ENCODE results near the gene IL32.

DNA sequence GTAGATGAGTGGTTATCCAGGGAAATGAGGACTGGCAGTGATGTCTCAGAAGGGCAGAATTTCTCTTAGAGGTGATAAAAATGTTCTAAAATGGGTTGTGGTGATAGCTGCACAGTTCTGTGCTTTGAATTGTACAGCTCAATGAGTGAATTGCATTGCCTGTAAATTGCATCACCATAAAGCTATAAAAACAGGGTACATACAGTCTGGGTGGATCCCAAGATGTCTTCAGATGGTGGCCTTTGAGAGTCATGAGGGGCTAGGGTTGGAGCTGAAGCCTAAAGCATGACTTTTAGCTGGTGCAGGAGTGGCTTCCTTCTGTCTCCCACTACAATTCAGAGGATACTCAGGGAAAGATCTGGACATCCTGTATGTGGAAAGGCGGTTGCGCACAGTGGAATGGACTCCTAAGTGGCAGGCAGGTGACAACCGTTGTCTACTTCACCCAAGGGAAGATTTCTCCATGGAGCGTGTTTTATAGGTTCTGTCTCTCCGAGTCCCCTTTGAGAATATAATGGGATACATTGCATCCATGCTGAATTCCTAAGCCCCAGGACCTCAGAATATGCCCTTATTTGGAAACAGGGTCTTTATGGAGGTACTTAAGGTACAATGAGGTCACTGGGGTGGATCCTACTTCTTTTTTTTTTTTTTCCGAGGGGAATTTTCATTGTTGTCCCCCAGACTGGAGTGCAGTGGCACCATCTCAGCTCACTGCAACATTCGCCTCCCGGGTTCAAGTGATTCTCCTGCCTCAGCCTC is 1.6 kb upstream of the IL32 start:
- TF ChIP-seq, protein P1, sequence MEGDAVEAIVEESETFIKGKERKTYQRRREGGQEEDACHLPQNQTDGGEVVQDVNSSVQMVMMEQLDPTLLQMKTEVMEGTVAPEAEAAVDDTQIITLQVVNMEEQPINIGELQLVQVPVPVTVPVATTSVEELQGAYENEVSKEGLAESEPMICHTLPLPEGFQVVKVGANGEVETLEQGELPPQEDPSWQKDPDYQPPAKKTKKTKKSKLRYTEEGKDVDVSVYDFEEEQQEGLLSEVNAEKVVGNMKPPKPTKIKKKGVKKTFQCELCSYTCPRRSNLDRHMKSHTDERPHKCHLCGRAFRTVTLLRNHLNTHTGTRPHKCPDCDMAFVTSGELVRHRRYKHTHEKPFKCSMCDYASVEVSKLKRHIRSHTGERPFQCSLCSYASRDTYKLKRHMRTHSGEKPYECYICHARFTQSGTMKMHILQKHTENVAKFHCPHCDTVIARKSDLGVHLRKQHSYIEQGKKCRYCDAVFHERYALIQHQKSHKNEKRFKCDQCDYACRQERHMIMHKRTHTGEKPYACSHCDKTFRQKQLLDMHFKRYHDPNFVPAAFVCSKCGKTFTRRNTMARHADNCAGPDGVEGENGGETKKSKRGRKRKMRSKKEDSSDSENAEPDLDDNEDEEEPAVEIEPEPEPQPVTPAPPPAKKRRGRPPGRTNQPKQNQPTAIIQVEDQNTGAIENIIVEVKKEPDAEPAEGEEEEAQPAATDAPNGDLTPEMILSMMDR (conservative IDR thresholded peaks at IDR 0.05; ENCODE audit: low read depth, low read length), result no peak
- no peak for TF ChIP-seq EZH2 (IDR thresholded peaks at IDR 0.05; ENCODE audit: borderline replicate concordance, low read depth, low read length, poor library complexity, severe bottlenecking)

All from A673 (cell line).